Heart right ventricle (tissue), 16 donors: Measurements from ENCODE around the gene S100A8. TPM values are rescaled to one million over a fixed set of nuclear protein-coding genes. Genes with fewer than 3 reads are reported as not detected.

Source experiments
- ATAC-seq, 8 donors: fragments of 200-7000 bp; cut with Tn5 transposase; one replicate each; pipeline ENCODE4 v1.9.1; 2020; ENCODE audit warnings: mild to moderate bottlenecking in 8 of 8, moderate library complexity in 8 of 8, moderate number of reproducible peaks in 1 of 8
- DNase-seq, 2 donors: peaks; one replicate each; pipeline ENCODE4 v3.0.0-alpha.2; 2020
- H3K27ac ChIP-seq, 10 donors: fragments of 200-600 bp; sonication (generic) in 2 of 10; one replicate each; pipeline versions ENCODE4 v1.5.0 to v1.8.0; 2020 to 2022; ENCODE audit warnings: mild to moderate bottlenecking in 3 of 10
- H3K27me3 ChIP-seq, 7 donors: fragments of 200-600 bp; one replicate each; pipeline ENCODE4 v1.8.0; 2021 to 2022; ENCODE audit warnings: mild to moderate bottlenecking in 2 of 7
- H3K36me3 ChIP-seq, 9 donors: fragments of 200-600 bp; sonication (generic) in 1 of 9; one replicate each; pipeline versions ENCODE4 v1.5.0 to v1.8.0; 2020 to 2022; ENCODE audit warnings: mild to moderate bottlenecking in 2 of 9
- H3K4me1 ChIP-seq, 9 donors: fragments of 200-600 bp; sonication (generic) in 1 of 9; one replicate each; pipeline versions ENCODE4 v1.5.0 to v1.8.0; 2020 to 2022; ENCODE audit warnings: mild to moderate bottlenecking in 4 of 9
- H3K4me3 ChIP-seq, 10 donors: fragments of 200-600 bp; sonication (generic) in 2 of 10; one replicate each; pipeline versions ENCODE4 v1.5.0 to v1.8.0; 2020 to 2022; ENCODE audit warnings: mild to moderate bottlenecking in 7 of 10, moderate library complexity in 2 of 10
- H3K9me3 ChIP-seq, 11 donors: fragments of 200-600 bp in 10 of 11; sonication (generic) in 2 of 11; one replicate each; pipeline versions ENCODE4 v1.5.0 to v1.8.0; 2013 to 2022; ENCODE audit warnings: mild to moderate bottlenecking in 2 of 11, control low read depth in 1 of 11, moderate library complexity in 1 of 11
- WGBS, 2 donors: extraction: QIAGEN DNeasy Blood & Tissue Kit; methylation state at CpG; one replicate each; pipeline ENCODE4 v1.1.7; 2013; ENCODE audit warnings: inconsistent platforms in 1 of 2; 5-methylcytosine and 5-hydroxymethylcytosine counted together
- intact Hi-C, 10 donors: fragments of 100-400 bp; cut with DNase I; formaldehyde crosslinking; loops; one replicate each; pipeline versions ENCODE4 v1.11.1 to v1.14.2; 2022
- polyA plus RNA-seq, 2 donors: library from polyadenylated mRNA; stranded (reverse); fragments of 200-250 nt; gene quantifications; one replicate each; pipeline ENCODE4 v1.2.3, GENCODE V29; 2013
- total RNA-seq, 10 donors: library from RNA; stranded (reverse); fragmentation: NEBNext Ultra II Directional in 3 of 10; extraction: Animal tissue kit (Norgen Biotek cat#: 25700) in 3 of 10; gene quantifications; one replicate each; pipeline versions ENCODE4 v1.2.1 to v1.2.4, GENCODE V29; 2021 to 2023
- TF ChIP-seq, protein P1 (sequence below), 9 donors: fragments of 200-600 bp; sonication (generic) in 2 of 9; IDR thresholded peaks; one replicate each; pipeline versions ENCODE4 v1.5.0 to v1.8.0; 2021 to 2022; ENCODE audit warnings: antibody characterized with exemption in 9 of 9, mild to moderate bottlenecking in 5 of 9, moderate library complexity in 1 of 9
- donor health status: Arrhythmogenic right ventricular cardiomyopathy.
- donor health status: ischemic (EF 13 %, LVEDD 7.1; RV severe dilation, severe dysfunction).
- donor health status: healthy with polysubstance abuse.
- donor health status: DM: no; HTN: yes; CAD: no.
- donor health status: DM: no; HTN: no; CAD: no.
- donor health status: ischemic (EF 25% LVEDD 6.9; RV normal size, moderate dysfunction).
- donor health status: ischemic (EF 25% LVEDD 5.7; RV mildly dilated, moderate dysfunction).
- donor health status: healthy.
- donor health status: DM: yes; HTN: yes; CAD: no.
- donor health status: Ischemic cardiomyopathy.
- donor health status: ischemic (EF 35%, LVEDD 5.7; RV mildly dilated, moderate dysfunction).
- donor health status: nonischemic (EF 11% LVEDD 7.7; RV severe dilation, severe dysfunction).
- donor health status: DM: yes; HTN: yes; CAD: no.
- donor health status: PGD.
- donor health status: ischemic (EF 29% LVEDD 5.4; RV normal size, mild dysfunction).
- donor health status: nonischemic (EF 23%, LVEDD 6.1; RV moderate dilation, normal function).

S100A8 gene
- total and polyA plus RNA-seq, 12 donors, result 6.2 to 105 (median 45.4) TPM

DNA sequence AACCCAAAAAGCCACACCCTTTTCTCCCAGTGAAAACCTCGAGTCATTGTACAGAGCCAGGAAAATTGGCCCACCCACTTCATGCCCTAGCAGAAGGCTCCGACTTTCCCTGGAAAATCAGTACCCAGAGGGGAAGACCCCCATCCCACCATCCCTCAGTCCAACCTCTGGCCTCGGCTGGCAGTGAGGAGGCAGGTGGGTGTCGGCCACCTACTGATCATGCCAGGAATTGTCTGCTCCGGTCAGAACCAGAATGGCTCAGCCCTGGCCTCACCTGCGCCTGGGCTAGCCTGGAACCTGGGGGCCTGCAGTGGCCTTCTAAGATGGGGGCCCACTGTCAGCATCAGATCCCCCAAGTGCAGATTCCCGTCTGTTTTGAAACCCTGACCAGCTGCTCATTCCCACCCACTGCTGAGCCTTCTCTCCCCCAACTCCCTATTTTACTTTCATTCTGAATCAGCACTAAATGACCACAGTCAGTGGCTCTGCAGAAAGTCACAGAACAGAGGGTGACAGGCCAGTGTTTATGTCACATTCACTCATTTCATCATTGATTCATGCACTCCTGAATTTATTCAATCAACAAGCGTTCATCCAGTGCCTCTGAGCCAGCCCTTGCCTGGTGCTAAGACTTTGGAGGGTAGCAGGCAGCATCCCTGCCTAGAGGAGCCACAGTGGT, 36.2 kb downstream of the S100A8 start:
- TF ChIP-seq, protein P1, sequence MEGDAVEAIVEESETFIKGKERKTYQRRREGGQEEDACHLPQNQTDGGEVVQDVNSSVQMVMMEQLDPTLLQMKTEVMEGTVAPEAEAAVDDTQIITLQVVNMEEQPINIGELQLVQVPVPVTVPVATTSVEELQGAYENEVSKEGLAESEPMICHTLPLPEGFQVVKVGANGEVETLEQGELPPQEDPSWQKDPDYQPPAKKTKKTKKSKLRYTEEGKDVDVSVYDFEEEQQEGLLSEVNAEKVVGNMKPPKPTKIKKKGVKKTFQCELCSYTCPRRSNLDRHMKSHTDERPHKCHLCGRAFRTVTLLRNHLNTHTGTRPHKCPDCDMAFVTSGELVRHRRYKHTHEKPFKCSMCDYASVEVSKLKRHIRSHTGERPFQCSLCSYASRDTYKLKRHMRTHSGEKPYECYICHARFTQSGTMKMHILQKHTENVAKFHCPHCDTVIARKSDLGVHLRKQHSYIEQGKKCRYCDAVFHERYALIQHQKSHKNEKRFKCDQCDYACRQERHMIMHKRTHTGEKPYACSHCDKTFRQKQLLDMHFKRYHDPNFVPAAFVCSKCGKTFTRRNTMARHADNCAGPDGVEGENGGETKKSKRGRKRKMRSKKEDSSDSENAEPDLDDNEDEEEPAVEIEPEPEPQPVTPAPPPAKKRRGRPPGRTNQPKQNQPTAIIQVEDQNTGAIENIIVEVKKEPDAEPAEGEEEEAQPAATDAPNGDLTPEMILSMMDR (IDR thresholded peaks at IDR 0.05), result no peak
- no peak overlapping the region for H3K4me3 ChIP-seq
- peaks cover 0 to 23% (median 14%) of the 10 kb centered on the region in 7 donors for H3K27me3 ChIP-seq
- WGBS, 2 donors, result 70 to 79% methylated on average over 8 of the region's 8 CpGs
- no peak overlapping the region for H3K27ac ChIP-seq
- no peak for DNase-seq
- peaks cover 0 to 21% (median 0%) of the 10 kb centered on the region in 9 donors for H3K4me1 ChIP-seq
- no peaks in the 10 kb centered on the region for H3K9me3 ChIP-seq
- no peak for ATAC-seq
- intact Hi-C loops, result loop anchor here in 7 of 10 donors (2.0 to 10.0 kb wide), 6 partner anchors 53 to 390 kb away; partner anchors contain the start of gene S100A2 (in 5 of the 7)
- H3K36me3 ChIP-seq, result no peaks in the 10 kb centered on the region

DNA sequence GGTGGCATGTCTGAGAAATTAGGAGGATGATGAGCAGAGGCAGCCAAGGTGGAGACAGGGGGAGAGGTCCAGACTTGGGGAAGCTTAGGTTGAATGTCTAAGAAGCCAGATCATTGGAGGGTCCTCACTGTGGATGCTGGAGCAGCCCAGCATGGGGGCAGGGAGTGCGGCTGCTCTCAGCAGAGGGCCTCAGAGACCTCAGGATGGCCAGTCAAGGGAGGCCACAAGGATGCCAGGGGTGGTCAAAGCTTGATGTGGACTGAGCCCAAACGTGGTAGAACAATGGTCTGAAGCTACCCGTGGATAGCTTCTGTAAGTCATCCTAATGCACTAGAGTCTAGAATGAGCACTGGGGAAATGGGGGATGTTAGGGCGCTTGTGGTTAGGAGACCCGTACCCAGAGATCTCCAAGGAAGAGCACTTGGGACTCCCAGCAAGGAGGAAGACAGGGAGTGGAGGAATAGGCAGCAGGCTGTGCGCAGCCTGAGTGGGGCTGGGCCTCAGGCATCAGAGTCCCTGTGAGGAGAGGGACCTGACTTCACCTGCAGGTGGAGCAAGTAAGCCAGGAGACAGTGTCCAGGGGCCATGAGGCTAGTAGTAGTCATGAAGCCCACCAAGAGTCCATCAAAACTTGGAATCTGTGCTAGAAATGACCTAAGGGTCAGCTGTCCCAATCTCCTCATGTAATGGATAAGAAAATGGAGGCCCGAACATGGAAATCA, 37.5 kb downstream of the S100A8 start:
- no peaks in the 10 kb centered on the region for H3K36me3 ChIP-seq
- TF ChIP-seq, protein P1 (IDR thresholded peaks at IDR 0.05), result peak in 5 of 9 donors; percentile 17 to 35 (median 30)
- WGBS, 2 donors, result 73 to 79% methylated on average over 7 of the region's 7 CpGs
- no peak for DNase-seq
- no peak overlapping the region for H3K4me3 ChIP-seq
- intact Hi-C loops, result loop anchor here in 8 of 10 donors (1.0 to 10.0 kb wide), 7 partner anchors 139 to 391 kb away; partner anchors contain the start of gene S100A2 (in 5 of the 8)
- peak in 1 of 8 donors; percentile 55 for ATAC-seq
- H3K4me1 ChIP-seq, result peaks cover 0 to 21% (median 0%) of the 10 kb centered on the region in 9 donors
- H3K27ac ChIP-seq, result no peak overlapping the region
- H3K27me3 ChIP-seq, result peaks cover 0 to 36% (median 20%) of the 10 kb centered on the region in 7 donors
- no peaks in the 10 kb centered on the region for H3K9me3 ChIP-seq

DNA sequence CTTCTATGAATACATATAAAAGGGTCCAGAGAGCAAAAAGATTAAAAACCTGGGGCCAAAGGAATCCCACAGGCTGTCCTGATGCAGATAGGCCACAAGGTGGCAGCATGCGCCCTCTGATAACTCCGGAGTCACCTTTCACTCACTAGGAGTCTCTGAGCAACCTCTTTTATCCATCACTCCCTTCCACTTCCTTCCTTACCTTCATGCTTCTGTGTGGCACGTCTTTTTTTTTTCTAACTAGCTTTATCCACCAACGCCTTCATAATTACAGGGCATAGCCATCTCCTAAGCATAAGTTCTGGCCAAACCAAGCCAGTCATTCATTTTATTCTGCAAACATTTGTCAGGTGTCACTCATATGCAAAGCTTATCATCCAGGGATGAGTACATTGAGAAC, 38.4 kb downstream of the S100A8 start:
- Histone ChIP-seq H3K4me1 (peaks cover 0 to 19% (median 0%) of the 10 kb centered on the region in 9 donors), H3K36me3 (no peaks in the 10 kb centered on the region), H3K27ac (no peak overlapping the region), H3K27me3 (peaks cover 0 to 44% (median 24%) of the 10 kb centered on the region in 7 donors), H3K9me3 (no peaks in the 10 kb centered on the region), H3K4me3 (no peak overlapping the region)
- WGBS, 2 donors, result 1% methylated on average over 4 of the region's 4 CpGs
- peak; percentile 50 to 54 for DNase-seq
- intact Hi-C loops, result loop anchor here in 9 of 10 donors (1.0 to 10.0 kb wide), 7 partner anchors 140 to 392 kb away; partner anchors contain the start of gene S100A2 (in 5 of the 9)
- TF ChIP-seq, protein P1 (IDR thresholded peaks at IDR 0.05), result peak; percentile 78 to 95 (median 93)
- peak in 7 of 8 donors; percentile 62 to 86 (median 81) for ATAC-seq

DNA sequence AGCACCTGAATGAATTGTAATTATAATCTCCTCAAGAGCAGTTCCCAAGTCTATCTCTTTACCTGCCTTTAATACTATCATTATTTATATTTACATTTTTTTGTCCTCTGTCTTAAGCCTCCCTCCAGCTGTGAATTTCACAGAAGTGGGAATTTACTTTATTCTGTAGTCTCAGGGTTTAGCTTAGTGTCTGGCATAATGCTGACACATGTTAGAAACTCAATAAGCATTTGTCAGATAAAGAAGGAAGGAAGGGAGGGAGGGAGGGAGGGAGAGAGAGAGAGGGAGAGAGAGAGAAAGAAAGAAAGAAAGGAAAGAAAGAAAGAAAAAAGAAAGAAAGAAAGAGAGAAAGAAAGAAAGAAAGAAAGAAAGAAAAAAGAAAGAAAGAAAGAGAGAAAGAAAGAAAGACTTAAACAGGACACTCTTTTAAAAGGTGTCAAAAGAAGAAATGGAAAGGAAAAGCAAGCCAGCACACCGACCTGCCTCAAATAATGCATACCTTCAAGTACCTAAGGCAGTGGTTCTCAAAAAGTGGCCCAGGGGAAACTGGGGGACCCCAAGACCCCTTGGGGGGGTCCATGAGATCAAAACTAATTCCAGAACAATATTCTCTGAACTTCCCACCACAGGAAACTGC, 40.4 kb downstream of the S100A8 start:
- peaks cover 0 to 60% (median 33%) of the 10 kb centered on the region in 7 donors for H3K27me3 ChIP-seq
- H3K27ac ChIP-seq, result no peak overlapping the region
- WGBS, 2 donors, result 33 to 36% methylated on average over 1 of the region's 1 CpG
- DNase-seq (no peak), ATAC-seq (no peak)
- peaks cover 0 to 2% (median 0%) of the 10 kb centered on the region in 9 donors for H3K4me1 ChIP-seq
- TF ChIP-seq, protein P1 (IDR thresholded peaks at IDR 0.05), result no peak
- intact Hi-C loops, result loop anchor here in 8 of 10 donors (2.0 to 10.0 kb wide), 5 partner anchors 144 to 394 kb away; partner anchors contain the start of gene S100A2 (in 5 of the 8)
- H3K9me3 ChIP-seq, result no peaks in the 10 kb centered on the region
- H3K4me3 ChIP-seq, result no peak overlapping the region
- H3K36me3 ChIP-seq, result no peaks in the 10 kb centered on the region
